ENCODE measurements around the gene SATB2. TPM values are rescaled to one million over a fixed set of nuclear protein-coding genes. Genes with fewer than 3 reads are reported as not detected.

The SATB2 gene
- total and polyA plus RNA-seq, 9 donors: 0.92 to 6.3 (median 3.8) TPM

- TF ChIP-seq CTCF (IDR thresholded peaks at IDR 0.05) (no peak), EP300 (IDR thresholded peaks at IDR 0.05) (no peak), POLR2A (IDR thresholded peaks at IDR 0.05) (no peak)
- no peaks in the 10 kb centered on the region for H3K9me3 ChIP-seq
- no peak overlapping the region for H3K4me3 ChIP-seq
- no peaks in the 10 kb centered on the region for H3K36me3 ChIP-seq
- no peak for DNase-seq
- 67 to 73% (median 70%) methylated on average over 5 of the region's 5 CpGs for WGBS, 3 donors
- no peaks in the 10 kb centered on the region for H3K27me3 ChIP-seq
- intact Hi-C loops (cut with DNase I): no loop called here
- H3K27ac ChIP-seq: no peak overlapping the region
- H3K4me1 ChIP-seq (ENCODE audit: insufficient read depth): no peaks in the 10 kb centered on the region
Measured at GRCh38 chr2:199419428-199419827, 38.3 kb downstream of the SATB2 start.

- Histone ChIP-seq H3K4me3 (no peak overlapping the region), H3K36me3 (no peaks in the 10 kb centered on the region), H3K27me3 (no peaks in the 10 kb centered on the region), H3K9me3 (no peaks in the 10 kb centered on the region), H3K4me1 (ENCODE audit: insufficient read depth) (no peaks in the 10 kb centered on the region), H3K27ac (no peak overlapping the region)
- TF ChIP-seq EP300 (IDR thresholded peaks at IDR 0.05): no peak
- no peak for TF ChIP-seq POLR2A (IDR thresholded peaks at IDR 0.05)
- no peak for TF ChIP-seq CTCF (IDR thresholded peaks at IDR 0.05)
- intact Hi-C loops (cut with DNase I): no loop called here
- no peak for DNase-seq
- WGBS, 3 donors: 87 to 94% (median 90%) methylated on average over 7 of the region's 7 CpGs
Measured at GRCh38 chr2:199414465-199414864, 43.3 kb downstream of the SATB2 start.

GRCh38 chr2:199414001-199414400 is 43.7 kb downstream of the SATB2 start:
- DNase-seq: no peak
- no peaks in the 10 kb centered on the region for H3K4me1 ChIP-seq (ENCODE audit: insufficient read depth)
- H3K4me3 ChIP-seq: no peak overlapping the region
- WGBS, 3 donors: 93 to 95% (median 93%) methylated on average over 3 of the region's 3 CpGs
- intact Hi-C loops (cut with DNase I): no loop called here
- H3K27ac ChIP-seq: no peak overlapping the region
- no peaks in the 10 kb centered on the region for H3K9me3 ChIP-seq
- TF ChIP-seq CTCF (IDR thresholded peaks at IDR 0.05) (no peak), EP300 (IDR thresholded peaks at IDR 0.05) (no peak), POLR2A (IDR thresholded peaks at IDR 0.05) (no peak)
- H3K36me3 ChIP-seq: no peaks in the 10 kb centered on the region
- no peaks in the 10 kb centered on the region for H3K27me3 ChIP-seq

- no peak for DNase-seq
- intact Hi-C loops (cut with DNase I): no loop called here
- no peak overlapping the region for H3K4me3 ChIP-seq
- no peaks in the 10 kb centered on the region for H3K27me3 ChIP-seq
- H3K9me3 ChIP-seq: no peaks in the 10 kb centered on the region
- WGBS, 3 donors: 49 to 63% (median 60%) methylated on average over 4 of the region's 4 CpGs
- TF ChIP-seq POLR2A (IDR thresholded peaks at IDR 0.05) (no peak), CTCF (IDR thresholded peaks at IDR 0.05) (no peak), EP300 (IDR thresholded peaks at IDR 0.05) (no peak)
- no peak overlapping the region for H3K27ac ChIP-seq
- H3K4me1 ChIP-seq (ENCODE audit: insufficient read depth): no peaks in the 10 kb centered on the region
- H3K36me3 ChIP-seq: no peaks in the 10 kb centered on the region
Measured at GRCh38 chr2:199409759-199410529, 47.8 kb downstream of the SATB2 start.

All from ovary (tissue), 9 donors.